SK-N-SH (cell line): ENCODE measurements around the gene ANGPTL8. TPM values are rescaled to one million over a fixed set of nuclear protein-coding genes. Genes with fewer than 3 reads are reported as not detected.

ENCODE experiments used
- CTCF ChIA-PET: fragments of 300-600, 350-600 bp; formaldehyde crosslinking; extraction: SDS; loops from one replicate; lab custom pipeline; 2021; lab: Yijun Ruan, JAX
- POLR2A ChIA-PET: fragments of 350-600 bp; sonication (Branson Sonifier 250); formaldehyde crosslinking; extraction: SDS; loops from one replicate; lab custom pipeline; 2020; ENCODE audit warnings: antibody characterized with exemption, inconsistent platforms; lab: Yijun Ruan, JAX
- DNase-seq: peaks from one replicate; pipeline ENCODE4 v3.0.0; 2012
- H2AFZ ChIP-seq: fragments of 200-600 bp; sonication (generic); 2 replicates; pipeline ENCODE4 v1.8.1; 2016; ENCODE audit warnings: antibody characterized with exemption, mild to moderate bottlenecking, low read depth
- H3F3A ChIP-seq: fragments of 200-600 bp; sonication (generic); replicated peaks from 2 replicates; pipeline ENCODE3; 2016; ENCODE audit warnings: antibody characterized with exemption, mild to moderate bottlenecking; ENCODE audit not compliant: insufficient read depth
- H3K27ac ChIP-seq, 2 experiments: fragments of 200-500 bp in 1 of 2; fragments of 200-600 bp in 1 of 2; sonication (Bioruptor generic) in 1 of 2; sonication (generic), shearing (Covaris generic) in 1 of 2; 2 replicates each; pipeline versions ENCODE4 v1.5.1 to v1.6.1; 2014 to 2016; ENCODE audit warnings: low read depth in 2 of 2, inconsistent platforms in 1 of 2, low read length in 1 of 2, mild to moderate bottlenecking in 1 of 2, mixed read lengths in 1 of 2
- H3K27me3 ChIP-seq: fragments of 200-600 bp; sonication (generic), shearing (Covaris generic); 2 replicates; pipeline ENCODE4 v1.6.1; 2016; ENCODE audit warnings: mixed run types; ENCODE audit not compliant: insufficient read depth
- H3K36me3 ChIP-seq, 2 experiments: fragments of 200-500 bp in 1 of 2; fragments of 200-600 bp in 1 of 2; sonication (Bioruptor generic) in 1 of 2; sonication (generic) in 1 of 2; replicated peaks in 1 of 2; 2 replicates each; pipeline versions ENCODE3 to v1.5.1; 2014 to 2016; ENCODE audit warnings: low read length in 1 of 2, mild to moderate bottlenecking in 1 of 2; ENCODE audit not compliant: insufficient read depth in 2 of 2, control insufficient read depth in 1 of 2
- H3K4me1 ChIP-seq, 2 experiments: fragments of 200-500 bp in 1 of 2; fragments of 200-600 bp in 1 of 2; sonication (Bioruptor generic) in 1 of 2; sonication (generic), shearing (Covaris generic) in 1 of 2; 2 replicates each; pipeline versions ENCODE4 v1.5.1 to v1.6.1; 2014 to 2016; ENCODE audit warnings: low read depth in 1 of 2, low read length in 1 of 2, mixed run types in 1 of 2; ENCODE audit not compliant: insufficient read depth in 2 of 2, control insufficient read depth in 1 of 2
- H3K4me2 ChIP-seq: fragments of 200-600 bp; sonication (generic), shearing (Covaris generic); 2 replicates; pipeline ENCODE4 v1.6.1; 2017; ENCODE audit warnings: mixed run types
- H3K4me3 ChIP-seq, 2 experiments: fragments of 200-500 bp in 1 of 2; fragments of 200-600 bp in 1 of 2; sonication (Bioruptor generic) in 1 of 2; sonication (generic), shearing (Covaris generic) in 1 of 2; 2 replicates each; pipeline versions ENCODE4 v1.5.1 to v1.8.1; 2014 to 2016; ENCODE audit warnings: low read depth in 2 of 2, inconsistent platforms in 1 of 2, low read length in 1 of 2, mild to moderate bottlenecking in 1 of 2, mixed read lengths in 1 of 2, moderate library complexity in 1 of 2
- H3K79me2 ChIP-seq: fragments of 200-600 bp; sonication (generic); 2 replicates; pipeline ENCODE4 v1.8.1; 2017; ENCODE audit warnings: mild to moderate bottlenecking; ENCODE audit not compliant: insufficient read depth
- H3K9ac ChIP-seq: fragments of 200-600 bp; sonication (generic); 2 replicates; pipeline ENCODE4 v1.6.1; 2017; ENCODE audit warnings: mixed run types
- H3K9me2 ChIP-seq: fragments of 200-600 bp; sonication (generic); 2 replicates; pipeline ENCODE4 v1.6.1; 2017; ENCODE audit warnings: mixed run types
- H3K9me3 ChIP-seq: fragments of 200-600 bp; sonication (generic); 2 replicates; pipeline ENCODE4 v1.6.1; 2017; ENCODE audit warnings: mixed run types, mild to moderate bottlenecking, moderate library complexity
- H4K20me1 ChIP-seq: fragments of 200-600 bp; sonication (generic); 2 replicates; pipeline ENCODE4 v1.6.1; 2017; ENCODE audit warnings: mild to moderate bottlenecking, mixed run types; ENCODE audit not compliant: insufficient read depth
- NRF1 ChIP-seq: IDR thresholded peaks from 2 replicates; pipeline ENCODE4 v1.6.1; 2012; ENCODE audit warnings: low read depth, mild to moderate bottlenecking, low read length
- RCOR1 ChIP-seq: fragments of 150-350 bp; IDR thresholded peaks from 2 replicates; pipeline ENCODE4 v1.6.1; 2017; ENCODE audit warnings: antibody characterized with exemption, low read length
- RXRA ChIP-seq: IDR thresholded peaks from 2 replicates; pipeline ENCODE4 v1.4.0; 2012; ENCODE audit warnings: low read depth, mild to moderate bottlenecking, borderline replicate concordance
- SIN3A ChIP-seq: IDR thresholded peaks from 2 replicates; pipeline ENCODE4 v1.6.1; 2012; ENCODE audit warnings: low read depth, mild to moderate bottlenecking, low read length, moderate library complexity, borderline replicate concordance
- SMC3 ChIP-seq: IDR thresholded peaks from 2 replicates; pipeline ENCODE4 v1.6.1; 2012; ENCODE audit warnings: low read depth, low read length, improper control_type of control experiment
- TCF12 ChIP-seq: IDR thresholded peaks from 2 replicates; pipeline ENCODE4 v1.4.0; 2012
- TEAD4 ChIP-seq: IDR thresholded peaks from 2 replicates; pipeline ENCODE4 v1.4.0; 2012; ENCODE audit warnings: mild to moderate bottlenecking, borderline replicate concordance; ENCODE audit not compliant: insufficient read depth
- YY1 ChIP-seq: IDR thresholded peaks from 2 replicates; pipeline ENCODE4 v1.4.0; 2012; ENCODE audit warnings: low read depth, mild to moderate bottlenecking
- WGBS: methylation state at CpG from one replicate; pipeline ENCODE4 v1.1.6; 2017; ENCODE audit warnings: low lambda C conversion rate; 5-methylcytosine and 5-hydroxymethylcytosine counted together
- polyA plus RNA-seq, 3 experiments: library from polyadenylated mRNA; depleted of rRNA; stranded (reverse); fragments of >200 nt; gene quantifications; 2 replicates each; pipeline ENCODE4 v1.2.3, GENCODE V29; 2012
- TF ChIP-seq, protein P1 (sequence below): IDR thresholded peaks from 2 replicates; pipeline ENCODE4 v1.4.0; 2012; ENCODE audit warnings: low read depth, borderline replicate concordance
- TF ChIP-seq, protein P2 (sequence below): IDR thresholded peaks from 2 replicates; pipeline ENCODE4 v1.6.1; 2012; ENCODE audit warnings: mild to moderate bottlenecking, low read depth, low read length, moderate library complexity
- TF ChIP-seq, protein P3 (sequence below): fragments of 150-350 bp; IDR thresholded peaks from 2 replicates; pipeline ENCODE4 v1.6.1; 2017; ENCODE audit warnings: antibody characterized with exemption, low read length, low read depth, borderline replicate concordance

The ANGPTL8 gene
- polyA plus RNA-seq, 1 of the 3 experiments (the other 2 are of a cell fraction): 0.21 TPM

DNA sequence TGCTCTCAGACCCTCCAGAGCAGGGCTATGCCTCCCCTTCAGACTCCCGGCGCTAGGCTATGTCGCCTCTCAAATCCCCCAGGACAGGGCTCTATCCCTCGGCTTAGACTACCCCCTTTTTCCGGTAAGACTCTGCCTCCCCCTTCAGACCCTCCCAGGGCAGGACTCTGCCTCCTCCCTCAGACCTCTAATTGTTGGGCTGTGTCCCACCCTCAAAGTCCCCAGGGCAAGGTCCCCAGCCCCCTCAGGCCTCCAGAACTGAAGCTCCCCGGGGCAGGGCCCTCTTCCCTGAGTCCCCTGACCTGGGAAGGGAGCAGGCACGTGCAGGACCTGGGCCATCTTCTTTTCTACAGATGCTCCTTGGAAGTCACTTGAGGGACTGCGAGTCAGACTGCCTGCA, 45.2 kb upstream of the ANGPTL8 start (continued):
- TF ChIP-seq, protein P1, sequence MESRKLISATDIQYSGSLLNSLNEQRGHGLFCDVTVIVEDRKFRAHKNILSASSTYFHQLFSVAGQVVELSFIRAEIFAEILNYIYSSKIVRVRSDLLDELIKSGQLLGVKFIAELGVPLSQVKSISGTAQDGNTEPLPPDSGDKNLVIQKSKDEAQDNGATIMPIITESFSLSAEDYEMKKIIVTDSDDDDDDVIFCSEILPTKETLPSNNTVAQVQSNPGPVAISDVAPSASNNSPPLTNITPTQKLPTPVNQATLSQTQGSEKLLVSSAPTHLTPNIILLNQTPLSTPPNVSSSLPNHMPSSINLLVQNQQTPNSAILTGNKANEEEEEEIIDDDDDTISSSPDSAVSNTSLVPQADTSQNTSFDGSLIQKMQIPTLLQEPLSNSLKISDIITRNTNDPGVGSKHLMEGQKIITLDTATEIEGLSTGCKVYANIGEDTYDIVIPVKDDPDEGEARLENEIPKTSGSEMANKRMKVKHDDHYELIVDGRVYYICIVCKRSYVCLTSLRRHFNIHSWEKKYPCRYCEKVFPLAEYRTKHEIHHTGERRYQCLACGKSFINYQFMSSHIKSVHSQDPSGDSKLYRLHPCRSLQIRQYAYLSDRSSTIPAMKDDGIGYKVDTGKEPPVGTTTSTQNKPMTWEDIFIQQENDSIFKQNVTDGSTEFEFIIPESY: no peak
- TF ChIP-seq, protein P2, sequence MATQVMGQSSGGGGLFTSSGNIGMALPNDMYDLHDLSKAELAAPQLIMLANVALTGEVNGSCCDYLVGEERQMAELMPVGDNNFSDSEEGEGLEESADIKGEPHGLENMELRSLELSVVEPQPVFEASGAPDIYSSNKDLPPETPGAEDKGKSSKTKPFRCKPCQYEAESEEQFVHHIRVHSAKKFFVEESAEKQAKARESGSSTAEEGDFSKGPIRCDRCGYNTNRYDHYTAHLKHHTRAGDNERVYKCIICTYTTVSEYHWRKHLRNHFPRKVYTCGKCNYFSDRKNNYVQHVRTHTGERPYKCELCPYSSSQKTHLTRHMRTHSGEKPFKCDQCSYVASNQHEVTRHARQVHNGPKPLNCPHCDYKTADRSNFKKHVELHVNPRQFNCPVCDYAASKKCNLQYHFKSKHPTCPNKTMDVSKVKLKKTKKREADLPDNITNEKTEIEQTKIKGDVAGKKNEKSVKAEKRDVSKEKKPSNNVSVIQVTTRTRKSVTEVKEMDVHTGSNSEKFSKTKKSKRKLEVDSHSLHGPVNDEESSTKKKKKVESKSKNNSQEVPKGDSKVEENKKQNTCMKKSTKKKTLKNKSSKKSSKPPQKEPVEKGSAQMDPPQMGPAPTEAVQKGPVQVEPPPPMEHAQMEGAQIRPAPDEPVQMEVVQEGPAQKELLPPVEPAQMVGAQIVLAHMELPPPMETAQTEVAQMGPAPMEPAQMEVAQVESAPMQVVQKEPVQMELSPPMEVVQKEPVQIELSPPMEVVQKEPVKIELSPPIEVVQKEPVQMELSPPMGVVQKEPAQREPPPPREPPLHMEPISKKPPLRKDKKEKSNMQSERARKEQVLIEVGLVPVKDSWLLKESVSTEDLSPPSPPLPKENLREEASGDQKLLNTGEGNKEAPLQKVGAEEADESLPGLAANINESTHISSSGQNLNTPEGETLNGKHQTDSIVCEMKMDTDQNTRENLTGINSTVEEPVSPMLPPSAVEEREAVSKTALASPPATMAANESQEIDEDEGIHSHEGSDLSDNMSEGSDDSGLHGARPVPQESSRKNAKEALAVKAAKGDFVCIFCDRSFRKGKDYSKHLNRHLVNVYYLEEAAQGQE: no peak
- no peak for TF ChIP-seq RXRA
- no peak for TF ChIP-seq TCF12
- TF ChIP-seq NRF1: no peak
- TF ChIP-seq, all 33 proteins: peak for 0

DNA sequence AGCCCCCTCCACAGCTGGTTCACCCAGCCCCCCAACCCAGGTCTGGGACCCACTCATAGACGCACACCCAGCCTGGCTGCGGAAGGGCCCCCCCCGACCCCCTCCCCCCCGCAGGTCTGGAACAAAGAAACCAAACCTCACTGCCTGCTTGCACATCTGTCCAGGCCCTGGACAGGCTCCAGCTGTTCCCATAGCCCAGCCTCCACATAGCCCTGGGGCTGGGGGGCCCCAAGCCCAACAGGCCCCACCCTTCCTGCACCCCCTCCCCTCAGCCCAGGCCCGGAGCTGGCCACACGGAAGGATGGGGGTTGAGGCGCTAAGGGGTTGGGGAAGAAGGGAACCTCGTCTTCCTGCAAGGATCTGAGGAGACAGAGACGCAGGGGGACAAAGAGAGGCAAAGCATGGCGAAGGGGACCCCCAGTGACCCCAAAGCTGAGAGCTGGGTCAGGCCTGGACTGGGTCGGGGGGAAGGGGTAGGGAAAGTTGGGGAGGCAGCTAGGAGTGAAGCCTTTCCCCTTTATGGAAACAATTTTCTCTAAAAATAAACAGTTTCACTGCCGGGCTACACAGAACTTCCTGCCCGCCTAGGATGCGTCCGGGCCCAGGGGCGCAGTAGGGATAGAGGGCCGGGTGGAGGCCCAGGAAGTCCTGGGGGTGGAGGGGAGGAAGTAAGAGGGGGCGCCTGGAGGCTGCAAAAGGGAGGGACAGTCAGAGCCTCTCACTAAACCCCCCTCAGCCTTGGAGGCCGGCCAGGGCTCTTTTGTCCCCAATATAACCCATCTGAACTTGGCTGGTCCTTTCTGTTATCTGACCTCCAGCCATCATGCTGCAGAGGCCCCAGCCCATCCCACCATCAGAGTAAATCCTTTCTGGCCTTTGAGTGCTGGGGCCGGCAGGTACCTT, 44.5 kb upstream of the ANGPTL8 start:
- H3K9me3 ChIP-seq: no peaks in the 10 kb centered on the region
- CTCF ChIA-PET: interaction anchor here (0.6 to 1.4 kb wide), 5 partner anchors 10 to 112 kb away, joined by 3 to 4 read pairs (median 3); no protein-coding TSS in a partner anchor
- H2AFZ ChIP-seq: no peak overlapping the region
- peaks cover 64% of the 10 kb centered on the region for H3K79me2 ChIP-seq
- peak overlapping the region in 1 of 2 experiments; percentile 50; a peak in 2 of 4 replicates for H3K27ac ChIP-seq
- H3F3A ChIP-seq: peaks cover 14% of the 10 kb centered on the region
- H3K4me3 ChIP-seq: peak overlapping the region; percentile 2 to 24; a peak in 1 of 4 replicates
- H3K36me3 ChIP-seq: peaks cover 21 to 29% of the 10 kb centered on the region in 2 experiments
- peak overlapping the region; percentile 95 for H3K4me2 ChIP-seq
- H3K9me2 ChIP-seq: no peaks in the 10 kb centered on the region
- WGBS: 75% methylated on average over 12 of the region's 20 CpGs
- peak overlapping the region; percentile 15; the same call in 1 of the 2 replicates for H3K9ac ChIP-seq
- H3K4me1 ChIP-seq: peaks cover 10 to 19% of the 10 kb centered on the region in 2 experiments; a peak in 1 of 4 replicates
- no peak for TF ChIP-seq SMC3
- no peak for TF ChIP-seq SIN3A
- TF ChIP-seq TEAD4: no peak
- no peak for TF ChIP-seq YY1
- TF ChIP-seq, protein P3, sequence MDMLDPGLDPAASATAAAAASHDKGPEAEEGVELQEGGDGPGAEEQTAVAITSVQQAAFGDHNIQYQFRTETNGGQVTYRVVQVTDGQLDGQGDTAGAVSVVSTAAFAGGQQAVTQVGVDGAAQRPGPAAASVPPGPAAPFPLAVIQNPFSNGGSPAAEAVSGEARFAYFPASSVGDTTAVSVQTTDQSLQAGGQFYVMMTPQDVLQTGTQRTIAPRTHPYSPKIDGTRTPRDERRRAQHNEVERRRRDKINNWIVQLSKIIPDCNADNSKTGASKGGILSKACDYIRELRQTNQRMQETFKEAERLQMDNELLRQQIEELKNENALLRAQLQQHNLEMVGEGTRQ: no peak
- TF ChIP-seq RCOR1: no peak
- H4K20me1 ChIP-seq: peaks cover 35% of the 10 kb centered on the region
- H3K27me3 ChIP-seq: no peaks in the 10 kb centered on the region
- POLR2A ChIA-PET: no interaction called here
- DNase-seq: no peak
